Gastroesophageal sphincter (tissue), 4 donors: Measurements from ENCODE around the gene BANP. TPM values are rescaled to one million over a fixed set of nuclear protein-coding genes. Genes with fewer than 3 reads are reported as not detected.

Source experiments
- ATAC-seq: fragments of 150-250 bp; one replicate; pipeline ENCODE4 v1.9.1; 2016; ENCODE audit warnings: mild to moderate bottlenecking, moderate library complexity
- H3K27ac ChIP-seq, 4 donors: fragments of 200-600 bp; sonication (generic) in 3 of 4; 1 replicate in 3 of 4; 2 replicates in 1 of 4; pipeline ENCODE4 v1.5.1; 2016 to 2019
- H3K27me3 ChIP-seq: fragments of 200-600 bp; sonication (generic); one replicate; pipeline ENCODE4 v1.5.1; 2019
- H3K36me3 ChIP-seq, 2 donors: fragments of 200-600 bp; sonication (generic); one replicate each; pipeline ENCODE4 v1.5.1; 2019; ENCODE audit warnings: control low read depth in 1 of 2
- H3K4me1 ChIP-seq, 3 donors: fragments of 200-600 bp; sonication (generic); 1 replicate in 2 of 3; 2 replicates in 1 of 3; pipeline ENCODE4 v1.5.1; 2016 to 2019; ENCODE audit warnings: control low read depth in 2 of 3
- H3K4me3 ChIP-seq, 2 donors: fragments of 200-600 bp; sonication (generic); one replicate each; pipeline ENCODE4 v1.5.1; 2019; ENCODE audit warnings: mild to moderate bottlenecking in 1 of 2, moderate library complexity in 1 of 2
- H3K9me3 ChIP-seq, 3 donors: fragments of 200-600 bp; sonication (generic); one replicate each; pipeline ENCODE4 v1.5.1; 2017 to 2019; ENCODE audit warnings: control low read depth in 2 of 3
- CTCF ChIP-seq, 4 experiments: fragments of 200-600 bp in 2 of 4; fragments of 450-650 bp in 2 of 4; sonication (generic) in 1 of 4; IDR thresholded peaks; one replicate each; pipeline ENCODE4 v1.5.1; 2017 to 2019; ENCODE audit warnings: antibody characterized with exemption in 4 of 4, mild to moderate bottlenecking in 2 of 4, moderate library complexity in 2 of 4
- EP300 ChIP-seq: sonication (generic); formaldehyde crosslinking; IDR thresholded peaks from one replicate; pipeline ENCODE4 v1.6.1; 2017; ENCODE audit warnings: antibody characterized with exemption, mild to moderate bottlenecking
- POLR2A ChIP-seq, 2 donors: fragments of 450-650 bp; IDR thresholded peaks; one replicate each; pipeline ENCODE4 v1.6.1; 2017; ENCODE audit warnings: antibody characterized with exemption in 2 of 2, mild to moderate bottlenecking in 2 of 2, moderate library complexity in 1 of 2
- POLR2AphosphoS5 ChIP-seq: sonication (generic); formaldehyde crosslinking; IDR thresholded peaks from one replicate; pipeline ENCODE4 v1.6.1; 2017; ENCODE audit warnings: antibody characterized with exemption
- WGBS, 2 donors: methylation state at CpG; one replicate each; pipeline ENCODE4 v1.1.5; 2018; ENCODE audit warnings: low coverage in 1 of 2; 5-methylcytosine and 5-hydroxymethylcytosine counted together
- total RNA-seq, 4 donors: library from RNA; depleted of rRNA; stranded (reverse); fragments of >200 nt; gene quantifications; one replicate each; pipeline ENCODE4 v1.1.0, GENCODE V29; 2016

BANP gene
- total RNA-seq, 4 donors from 2014 or later: 17.1 to 33.1 (median 24.2) TPM

GRCh38 chr16:87957296-87958094, 6.3 kb downstream of the BANP start:
- peaks cover 0 to 65% (median 10%) of the 10 kb centered on the region in 3 donors for H3K4me1 ChIP-seq
- no peak for ATAC-seq
- no peak overlapping the region for H3K27ac ChIP-seq

GRCh38 chr16:87958632-87959031, 7.4 kb downstream of the BANP start:
- 96% methylated on average over 4 of the region's 9 CpGs; no CpG with 5 or more reads in 1 of the 2 donors for WGBS, 2 donors
- no peak for TF ChIP-seq POLR2AphosphoS5
- no peak for TF ChIP-seq CTCF (IDR thresholded peaks at IDR 0.05)
- no peak for TF ChIP-seq POLR2A (IDR thresholded peaks at IDR 0.05)
- no peak for TF ChIP-seq EP300
- Histone ChIP-seq H3K4me3 (no peak overlapping the region), H3K4me1 (peaks cover 0 to 53% (median 5%) of the 10 kb centered on the region in 3 donors), H3K27me3 (no peaks in the 10 kb centered on the region), H3K36me3 (peaks cover 0 to 32% of the 10 kb centered on the region in 2 donors), H3K9me3 (no peaks in the 10 kb centered on the region), H3K27ac (no peak overlapping the region)
- no peak for ATAC-seq

More at GRCh38 chr16:87957296-87958094, 6.3 kb downstream of the BANP start:
- WGBS, 2 donors: 92 to 100% methylated on average over 2 to 26 of the region's 34 CpGs
- no peak overlapping the region for H3K4me3 ChIP-seq
- no peaks in the 10 kb centered on the region for H3K9me3 ChIP-seq
- no peak for TF ChIP-seq CTCF (IDR thresholded peaks at IDR 0.05)
- TF ChIP-seq EP300: no peak
- TF ChIP-seq POLR2AphosphoS5: no peak
- no peak for TF ChIP-seq POLR2A (IDR thresholded peaks at IDR 0.05)
- no peaks in the 10 kb centered on the region for H3K27me3 ChIP-seq
- H3K36me3 ChIP-seq: peaks cover 0 to 32% of the 10 kb centered on the region in 2 donors

- Histone ChIP-seq H3K9me3 (no peaks in the 10 kb centered on the region), H3K4me1 (peaks cover 0 to 45% (median 5%) of the 10 kb centered on the region in 3 donors), H3K4me3 (no peak overlapping the region), H3K27ac (no peak overlapping the region), H3K27me3 (no peaks in the 10 kb centered on the region), H3K36me3 (peaks cover 0 to 27% of the 10 kb centered on the region in 2 donors)
- no peak for TF ChIP-seq EP300
- TF ChIP-seq POLR2AphosphoS5: no peak
- TF ChIP-seq POLR2A (IDR thresholded peaks at IDR 0.05): no peak
- no peak for TF ChIP-seq CTCF (IDR thresholded peaks at IDR 0.05)
- 68% methylated on average over 11 of the region's 23 CpGs; no CpG with 5 or more reads in 1 of the 2 donors for WGBS, 2 donors
- no peak for ATAC-seq
These were observed 8.3 kb downstream of the BANP start for GRCh38 chr16:87959391-87959990.

- ATAC-seq: no peak
- Histone ChIP-seq H3K27me3 (no peaks in the 10 kb centered on the region), H3K9me3 (no peaks in the 10 kb centered on the region), H3K27ac (no peak overlapping the region), H3K36me3 (peaks cover 0 to 19% of the 10 kb centered on the region in 2 donors), H3K4me1 (peaks cover 0 to 43% (median 5%) of the 10 kb centered on the region in 3 donors), H3K4me3 (no peak overlapping the region)
- WGBS, 2 donors: 83 to 86% methylated on average over 4 to 5 of the region's 5 CpGs
- TF ChIP-seq EP300 (no peak), POLR2AphosphoS5 (no peak), POLR2A (IDR thresholded peaks at IDR 0.05) (no peak), CTCF (IDR thresholded peaks at IDR 0.05) (no peak)
These were observed 9.1 kb downstream of the BANP start for GRCh38 chr16:87960296-87960695.
